ENCODE data around the gene BABAM2.

Gene BABAM2

DNA sequence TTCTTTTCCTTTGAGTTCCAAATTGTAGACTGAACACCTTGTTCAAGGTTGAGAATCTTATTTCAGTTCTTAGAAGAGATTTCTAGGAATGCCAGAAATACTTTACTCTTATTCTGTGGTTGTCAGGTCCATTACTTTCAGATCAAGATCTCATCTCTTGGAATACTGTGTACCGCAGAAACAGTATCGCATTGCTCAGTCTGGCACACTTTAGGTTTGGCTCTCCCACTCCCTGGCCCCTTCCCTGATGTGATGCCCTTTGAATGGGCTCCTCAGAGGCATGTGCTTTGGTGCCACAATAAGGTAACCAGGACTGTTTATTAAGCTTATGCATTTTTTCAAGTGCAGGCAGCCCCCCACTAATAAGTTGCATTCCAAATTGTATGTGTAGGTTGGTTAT lies 257.5 kb downstream of the BABAM2 start:
- no peak for DNase-seq (ENCODE audit: low read depth)
- TF ChIP-seq, protein P1, sequence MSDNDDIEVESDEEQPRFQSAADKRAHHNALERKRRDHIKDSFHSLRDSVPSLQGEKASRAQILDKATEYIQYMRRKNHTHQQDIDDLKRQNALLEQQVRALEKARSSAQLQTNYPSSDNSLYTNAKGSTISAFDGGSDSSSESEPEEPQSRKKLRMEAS (IDR thresholded peaks at IDR 0.05; ENCODE audit: low read depth, low read length) = no peak
- TF ChIP-seq POLR2A (IDR thresholded peaks at IDR 0.05; ENCODE audit: extremely low read depth, insufficient read length) = no peak
- TF ChIP-seq MYC (IDR thresholded peaks at IDR 0.05; ENCODE audit: low read depth, low read length) = no peak
- TF ChIP-seq, protein P2, sequence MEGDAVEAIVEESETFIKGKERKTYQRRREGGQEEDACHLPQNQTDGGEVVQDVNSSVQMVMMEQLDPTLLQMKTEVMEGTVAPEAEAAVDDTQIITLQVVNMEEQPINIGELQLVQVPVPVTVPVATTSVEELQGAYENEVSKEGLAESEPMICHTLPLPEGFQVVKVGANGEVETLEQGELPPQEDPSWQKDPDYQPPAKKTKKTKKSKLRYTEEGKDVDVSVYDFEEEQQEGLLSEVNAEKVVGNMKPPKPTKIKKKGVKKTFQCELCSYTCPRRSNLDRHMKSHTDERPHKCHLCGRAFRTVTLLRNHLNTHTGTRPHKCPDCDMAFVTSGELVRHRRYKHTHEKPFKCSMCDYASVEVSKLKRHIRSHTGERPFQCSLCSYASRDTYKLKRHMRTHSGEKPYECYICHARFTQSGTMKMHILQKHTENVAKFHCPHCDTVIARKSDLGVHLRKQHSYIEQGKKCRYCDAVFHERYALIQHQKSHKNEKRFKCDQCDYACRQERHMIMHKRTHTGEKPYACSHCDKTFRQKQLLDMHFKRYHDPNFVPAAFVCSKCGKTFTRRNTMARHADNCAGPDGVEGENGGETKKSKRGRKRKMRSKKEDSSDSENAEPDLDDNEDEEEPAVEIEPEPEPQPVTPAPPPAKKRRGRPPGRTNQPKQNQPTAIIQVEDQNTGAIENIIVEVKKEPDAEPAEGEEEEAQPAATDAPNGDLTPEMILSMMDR (IDR thresholded peaks at IDR 0.05; ENCODE audit: low read depth, low read length) = no peak
- no peak overlapping the region for H3K4me3 ChIP-seq (ENCODE audit: low read depth, low read length)

DNA sequence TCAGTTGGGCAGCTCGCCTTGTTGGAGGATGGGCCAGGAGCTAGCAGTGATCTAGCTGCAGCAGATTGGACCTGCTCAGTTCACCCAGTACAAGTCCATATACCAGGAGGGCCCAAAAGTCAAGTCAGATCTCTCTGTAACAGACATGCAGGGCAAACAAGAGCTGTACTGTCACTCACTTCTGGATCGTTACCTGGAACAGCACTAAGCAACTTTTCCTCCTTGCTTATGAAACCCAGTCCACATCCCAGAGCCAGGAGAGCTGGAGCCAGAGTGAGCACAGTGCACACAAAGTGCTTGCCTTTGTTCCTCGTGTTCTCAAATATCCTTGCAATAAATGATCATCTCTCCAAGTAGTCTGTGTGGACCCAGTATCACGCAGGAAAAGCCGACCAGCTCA lies 258.0 kb downstream of the BABAM2 start:
- no peak overlapping the region for H3K4me3 ChIP-seq (ENCODE audit: low read depth, low read length)
- TF ChIP-seq POLR2A (IDR thresholded peaks at IDR 0.05; ENCODE audit: extremely low read depth, insufficient read length) = no peak
- TF ChIP-seq, protein P1 (IDR thresholded peaks at IDR 0.05; ENCODE audit: low read depth, low read length) = no peak
- no peak for DNase-seq (ENCODE audit: low read depth)

DNA sequence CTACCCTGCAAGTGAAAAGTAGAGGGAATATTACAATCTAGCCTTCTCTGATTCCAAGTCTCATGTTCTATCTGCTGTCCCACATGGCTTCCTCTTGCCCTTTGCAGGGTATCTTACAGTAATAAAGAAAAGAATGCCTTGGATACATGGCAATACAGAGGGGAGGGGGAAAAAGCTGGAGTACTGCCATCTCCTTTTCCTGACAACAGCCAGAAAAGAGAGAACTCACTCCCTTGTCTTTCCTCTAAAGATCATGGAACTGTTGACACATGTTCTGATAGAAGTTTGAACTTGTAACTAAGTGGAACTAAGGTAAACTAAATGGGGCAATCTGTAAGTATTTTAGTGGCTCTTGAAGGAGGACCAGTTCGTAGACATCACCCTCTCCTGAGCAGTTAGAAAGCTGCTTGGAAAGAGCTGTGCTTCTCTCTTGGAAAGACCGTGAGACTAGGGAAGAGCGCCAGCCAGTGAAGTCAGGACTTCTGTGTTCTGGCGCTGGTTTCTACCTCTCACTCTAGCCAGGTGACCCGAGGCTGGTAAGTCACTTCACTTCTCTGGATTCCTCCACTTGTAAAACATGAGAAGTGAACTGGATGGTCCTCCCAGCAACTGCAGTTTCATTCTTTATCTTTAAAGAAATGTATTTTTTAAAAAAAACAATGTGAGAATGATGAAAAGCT lies 259.8 kb downstream of the BABAM2 start:
- no peak overlapping the region for H3K4me3 ChIP-seq (ENCODE audit: low read depth, low read length)
- DNase-seq (ENCODE audit: low read depth) = no peak
- TF ChIP-seq, protein P1 (IDR thresholded peaks at IDR 0.05; ENCODE audit: low read depth, low read length) = no peak
- no peak for TF ChIP-seq POLR2A (IDR thresholded peaks at IDR 0.05; ENCODE audit: extremely low read depth, insufficient read length)
- TF ChIP-seq, protein P2 (IDR thresholded peaks at IDR 0.05; ENCODE audit: low read depth, low read length) = no peak

DNA sequence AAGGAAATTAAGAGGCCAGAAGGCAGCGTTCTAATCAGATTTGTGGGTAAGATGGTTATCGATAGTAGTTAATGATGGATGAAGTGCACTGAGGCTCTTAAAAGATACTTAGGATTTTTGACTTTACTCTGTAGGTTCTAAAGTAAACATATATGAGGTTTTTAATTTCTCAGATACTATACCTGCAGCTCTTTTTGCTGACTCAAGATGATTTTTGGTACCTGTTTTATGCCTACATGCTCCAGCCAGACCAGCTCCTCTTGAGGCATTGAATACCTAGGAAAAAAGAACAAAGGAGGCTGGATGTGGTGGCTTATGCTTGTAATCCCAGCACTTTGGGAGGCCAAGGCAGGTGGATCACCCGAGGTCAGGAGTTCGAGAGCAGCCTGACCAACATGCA lies 260.5 kb downstream of the BABAM2 start:
- TF ChIP-seq MYC (IDR thresholded peaks at IDR 0.05; ENCODE audit: low read depth, low read length) (no peak), POLR2A (IDR thresholded peaks at IDR 0.05; ENCODE audit: extremely low read depth, insufficient read length) (no peak)
- TF ChIP-seq, protein P2 (IDR thresholded peaks at IDR 0.05; ENCODE audit: low read depth, low read length) = no peak
- TF ChIP-seq, protein P1 (IDR thresholded peaks at IDR 0.05; ENCODE audit: low read depth, low read length) = no peak
- H3K4me3 ChIP-seq (ENCODE audit: low read depth, low read length) = no peak overlapping the region
- no peak for DNase-seq (ENCODE audit: low read depth)

DNA sequence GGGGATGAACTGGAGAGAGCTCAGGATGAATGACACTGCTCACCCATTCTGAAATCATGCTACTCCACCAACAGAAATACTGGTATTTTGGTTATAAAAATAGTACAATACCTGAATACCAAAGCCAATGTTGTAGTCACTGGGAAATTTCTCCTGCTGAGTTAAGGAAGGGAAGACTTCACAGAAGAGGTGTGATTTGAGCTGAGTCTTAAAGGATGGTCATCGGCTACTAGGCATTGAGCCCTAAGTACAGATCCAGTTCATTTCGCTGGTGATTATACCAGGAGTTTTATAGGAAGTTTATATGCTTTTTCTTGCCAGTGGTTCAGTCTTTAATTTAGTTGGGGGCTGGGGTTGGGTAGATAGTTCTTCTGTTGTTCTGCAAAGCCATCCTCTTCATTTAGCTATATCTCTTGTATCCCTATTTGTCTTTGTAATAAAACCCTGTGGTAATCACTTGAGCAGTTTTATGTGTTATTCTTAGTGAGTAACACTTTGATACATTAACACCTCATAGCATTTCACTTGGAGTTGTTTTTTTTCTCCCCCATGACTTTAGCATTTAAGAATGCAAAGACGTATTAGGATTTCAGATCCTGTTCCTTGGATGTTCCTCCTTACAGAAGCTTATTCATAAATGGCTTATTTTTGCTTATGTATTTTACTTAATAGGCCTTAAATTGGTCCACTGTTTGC lies 262.2 kb downstream of the BABAM2 start:
- H3K4me3 ChIP-seq (ENCODE audit: low read depth, low read length) = no peak overlapping the region
- no peak for TF ChIP-seq MYC (IDR thresholded peaks at IDR 0.05; ENCODE audit: low read depth, low read length)
- TF ChIP-seq, protein P2 (IDR thresholded peaks at IDR 0.05; ENCODE audit: low read depth, low read length) = no peak
- DNase-seq (ENCODE audit: low read depth) = no peak

DNA sequence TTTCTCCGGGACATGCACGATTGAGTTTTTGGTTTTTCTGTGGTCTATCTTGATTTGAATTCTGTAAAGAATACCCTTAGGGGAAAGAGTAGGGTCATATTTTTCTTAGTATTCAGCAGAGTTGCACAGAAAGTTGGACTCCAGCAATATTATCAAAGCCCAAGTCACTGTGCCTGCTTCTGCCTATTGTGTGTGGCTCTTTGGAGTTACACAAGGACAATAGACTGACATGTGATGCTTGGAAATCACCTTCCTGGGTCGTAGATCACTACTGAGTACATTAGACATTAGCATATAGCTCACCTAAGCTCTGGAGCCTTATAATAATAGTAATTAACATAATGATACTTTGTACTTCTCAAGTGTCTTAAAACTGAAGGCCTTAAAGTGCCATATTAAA lies 263.3 kb downstream of the BABAM2 start:
- no peak for TF ChIP-seq POLR2A (IDR thresholded peaks at IDR 0.05; ENCODE audit: extremely low read depth, insufficient read length)
- TF ChIP-seq, protein P1 (IDR thresholded peaks at IDR 0.05; ENCODE audit: low read depth, low read length) = no peak
- TF ChIP-seq MYC (IDR thresholded peaks at IDR 0.05; ENCODE audit: low read depth, low read length) = no peak
- TF ChIP-seq, protein P2 (IDR thresholded peaks at IDR 0.05; ENCODE audit: low read depth, low read length) = no peak
- no peak for DNase-seq (ENCODE audit: low read depth)
- H3K4me3 ChIP-seq (ENCODE audit: low read depth, low read length) = no peak overlapping the region
